Hepatic stellate cell (primary cell): ENCODE measurements around the gene YY1.
"Not testable (repeated sequence)": the region's sequence is repeated elsewhere in the genome, so short reads cannot be mapped to it uniquely, and the experiment has no call there.

Experiments
- DNase-seq: peaks from one replicate; pipeline ENCODE4 v3.0.0; 2011; ENCODE audit warnings: low spot score

The YY1 gene

DNA sequence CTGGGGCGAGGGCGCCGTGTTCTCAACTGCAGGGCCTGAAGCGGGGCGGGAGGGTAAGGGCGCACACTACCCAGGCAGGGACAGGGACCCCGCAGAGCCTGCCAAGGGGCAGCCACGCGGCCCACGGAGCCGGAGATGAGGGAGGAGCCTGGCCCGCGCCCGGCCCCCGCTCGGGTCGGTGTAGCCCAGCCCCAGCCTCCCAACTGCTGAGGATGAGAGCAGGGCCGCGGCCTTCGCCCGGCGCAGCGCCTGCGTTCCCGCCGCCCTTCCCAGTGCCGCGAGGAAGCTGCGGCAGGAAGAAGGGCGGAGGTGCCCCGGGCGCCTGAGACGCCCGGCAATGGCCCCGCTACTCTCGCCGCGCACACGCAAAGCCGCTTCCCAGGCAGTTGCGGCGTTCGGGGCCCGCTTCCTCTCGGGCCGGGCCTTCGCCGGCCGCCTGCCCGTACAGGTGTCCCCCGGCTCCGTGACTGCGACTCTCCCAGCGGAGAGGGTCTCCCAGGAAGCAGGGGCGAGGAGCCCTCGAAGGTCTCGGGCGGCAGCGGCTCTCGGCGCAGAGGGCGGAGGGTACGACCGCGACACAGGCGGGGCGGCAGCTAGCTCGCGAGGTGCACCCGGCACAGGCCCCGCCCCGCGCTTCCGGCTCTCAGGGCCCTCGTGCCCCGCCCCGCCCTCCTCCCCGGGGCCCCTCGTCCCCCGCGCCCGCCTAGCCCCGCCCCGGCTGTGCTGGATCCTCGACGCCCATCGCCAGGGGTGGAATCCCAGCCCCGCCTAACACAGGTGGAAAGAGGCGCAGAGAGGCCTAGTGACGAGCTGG, 24.8 kb upstream of the YY1 start:
- DNase-seq: peak; percentile 86

DNA sequence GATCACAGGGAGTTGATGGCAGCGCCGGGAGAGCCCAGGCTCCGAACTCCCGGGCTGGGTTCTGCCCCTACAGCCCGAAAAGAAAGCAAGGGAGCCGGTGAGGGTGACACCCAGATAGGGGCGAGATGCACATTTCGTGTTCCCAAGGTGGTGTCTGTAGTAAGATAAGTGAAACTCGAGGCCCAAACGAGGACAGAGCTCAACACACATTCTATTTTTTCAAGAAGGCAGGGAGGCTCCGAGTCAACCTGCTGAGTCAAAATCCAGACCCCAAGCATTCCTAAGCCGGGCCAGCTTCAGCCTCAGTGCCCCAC, 24.2 kb upstream of the YY1 start:
- DNase-seq: no peak

DNA sequence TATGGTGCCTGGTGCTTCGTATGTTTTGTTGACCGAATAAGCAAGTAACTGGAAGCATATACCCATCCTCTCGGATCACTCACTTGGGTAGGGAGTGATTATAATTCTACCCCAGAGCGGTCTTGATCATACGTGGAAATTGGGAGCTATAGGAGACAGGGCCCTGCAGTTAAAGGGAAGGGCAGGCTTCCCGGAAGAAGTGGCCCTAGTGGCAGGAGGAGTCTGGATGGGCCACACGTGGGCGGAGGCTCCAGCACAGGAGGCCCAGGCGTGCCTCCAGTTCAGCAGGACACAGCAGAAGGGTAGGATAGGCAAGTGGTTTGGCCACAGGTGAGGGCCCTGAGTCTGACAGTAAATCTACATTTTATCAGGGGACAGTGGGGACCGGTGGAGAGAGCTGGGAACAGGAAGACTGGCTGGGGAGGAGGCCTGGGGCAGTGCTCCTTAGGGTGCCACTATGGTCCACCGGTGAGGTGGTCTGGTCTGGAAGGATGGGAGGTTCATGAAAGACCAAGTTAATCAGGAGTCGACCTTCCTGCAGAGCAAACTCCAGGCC, 23.5 kb upstream of the YY1 start:
- no peak for DNase-seq

DNA sequence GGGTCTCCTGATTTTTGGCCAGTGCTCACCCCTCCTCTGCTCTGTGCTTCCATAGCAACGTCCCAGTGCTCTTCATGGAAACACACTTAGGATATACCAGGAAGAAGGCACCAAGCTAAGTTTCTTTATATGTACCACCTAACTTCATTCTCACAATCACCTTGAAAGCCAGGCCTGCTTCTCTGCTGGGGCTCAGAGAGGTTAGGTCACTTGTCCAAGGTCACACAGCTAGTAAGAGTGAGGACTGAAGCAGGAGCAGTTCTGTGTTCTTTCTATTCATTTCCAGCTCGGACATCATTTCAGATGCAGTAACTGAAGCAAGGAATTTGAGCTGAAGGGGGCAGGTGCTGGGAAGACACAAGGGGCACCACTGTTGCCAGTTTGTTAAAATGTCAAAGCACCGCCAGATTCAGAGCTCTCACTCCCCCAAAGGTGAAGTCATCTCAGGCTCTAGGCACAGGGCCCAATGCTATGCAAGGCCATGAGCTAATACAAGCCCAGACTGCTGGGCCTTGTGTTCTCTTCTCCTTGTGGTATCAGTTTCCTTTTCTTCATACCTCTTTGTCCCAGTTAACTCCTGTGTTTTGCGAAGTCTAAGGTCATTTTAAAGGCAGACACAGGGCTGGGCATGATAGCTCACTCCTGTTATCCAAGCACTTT, 19.7 kb upstream of the YY1 start:
- no peak for DNase-seq

DNA sequence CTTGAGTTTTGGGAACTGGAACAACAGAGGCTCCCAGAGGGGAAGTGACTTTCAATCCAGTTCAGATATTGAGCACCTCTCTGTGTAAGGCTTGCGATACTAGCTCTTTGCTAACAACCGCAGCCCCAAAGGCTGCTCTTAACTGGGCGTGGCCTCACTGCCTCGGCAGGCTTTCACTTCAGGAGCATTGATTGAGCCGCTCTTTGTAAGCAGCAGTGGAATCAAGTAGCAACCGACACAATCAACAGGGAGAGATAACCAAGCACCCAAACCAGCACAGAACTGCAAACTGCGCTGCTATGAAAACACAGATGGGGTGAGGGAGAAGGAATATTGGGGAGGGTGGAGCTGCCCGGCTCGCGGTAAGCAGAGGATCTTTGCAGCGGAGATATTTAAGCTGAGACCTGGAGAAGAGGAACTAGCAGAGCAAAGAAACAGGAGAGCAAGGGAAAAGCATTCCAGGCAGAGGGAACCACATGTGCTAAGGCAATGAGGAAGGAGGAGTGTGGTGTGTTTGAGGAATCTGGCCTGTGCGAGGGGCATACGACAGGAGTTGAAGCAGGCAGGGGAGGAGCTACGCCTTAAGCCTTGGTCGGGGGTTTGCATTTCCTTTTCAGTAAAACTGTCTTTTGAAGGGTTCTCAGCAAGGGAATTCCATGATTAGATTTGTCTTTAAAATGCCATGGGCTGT, 17.3 kb upstream of the YY1 start:
- DNase-seq: peak; percentile 35

DNA sequence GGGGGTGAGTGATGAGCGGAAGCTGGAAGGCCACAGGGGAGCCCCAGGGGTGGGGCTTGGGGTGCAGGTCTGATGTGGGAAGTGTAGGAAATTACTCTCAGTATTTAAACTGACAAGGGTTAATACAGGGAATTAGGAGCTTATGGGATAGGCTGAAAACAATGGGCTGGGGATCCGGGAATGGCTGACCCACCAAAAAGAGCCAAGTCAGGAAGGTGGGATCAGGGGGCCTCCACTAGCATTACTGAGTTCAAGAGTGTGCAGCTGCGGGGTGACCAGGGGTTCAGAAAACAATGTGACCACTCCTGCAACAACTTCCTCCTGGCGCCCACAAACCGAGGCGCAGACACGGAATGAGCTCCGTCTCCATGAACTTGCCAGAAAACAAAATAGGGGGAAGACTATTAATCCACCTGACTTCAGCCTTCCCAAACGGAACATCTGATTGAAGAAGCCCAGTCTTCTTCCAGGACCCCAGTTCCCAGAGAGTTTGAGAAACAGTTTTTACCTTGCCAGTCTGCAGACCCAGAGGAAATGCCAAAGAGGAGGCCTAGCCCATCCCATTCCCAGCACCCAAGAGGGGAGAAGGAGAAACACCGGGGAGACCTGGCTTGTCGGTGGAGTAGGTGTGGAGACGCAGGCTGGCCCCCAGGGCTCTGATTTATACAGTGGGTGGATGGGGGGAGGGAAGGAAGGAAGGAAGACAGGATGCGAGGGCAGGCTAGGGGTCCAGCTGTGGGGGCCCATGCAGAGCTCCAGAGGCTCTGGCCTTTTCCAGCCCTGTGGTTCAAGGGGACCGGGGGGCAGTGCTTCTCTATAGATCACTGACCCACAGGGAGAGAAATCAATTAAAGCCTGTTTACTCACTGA, 16.5 kb upstream of the YY1 start:
- no peak for DNase-seq

DNA sequence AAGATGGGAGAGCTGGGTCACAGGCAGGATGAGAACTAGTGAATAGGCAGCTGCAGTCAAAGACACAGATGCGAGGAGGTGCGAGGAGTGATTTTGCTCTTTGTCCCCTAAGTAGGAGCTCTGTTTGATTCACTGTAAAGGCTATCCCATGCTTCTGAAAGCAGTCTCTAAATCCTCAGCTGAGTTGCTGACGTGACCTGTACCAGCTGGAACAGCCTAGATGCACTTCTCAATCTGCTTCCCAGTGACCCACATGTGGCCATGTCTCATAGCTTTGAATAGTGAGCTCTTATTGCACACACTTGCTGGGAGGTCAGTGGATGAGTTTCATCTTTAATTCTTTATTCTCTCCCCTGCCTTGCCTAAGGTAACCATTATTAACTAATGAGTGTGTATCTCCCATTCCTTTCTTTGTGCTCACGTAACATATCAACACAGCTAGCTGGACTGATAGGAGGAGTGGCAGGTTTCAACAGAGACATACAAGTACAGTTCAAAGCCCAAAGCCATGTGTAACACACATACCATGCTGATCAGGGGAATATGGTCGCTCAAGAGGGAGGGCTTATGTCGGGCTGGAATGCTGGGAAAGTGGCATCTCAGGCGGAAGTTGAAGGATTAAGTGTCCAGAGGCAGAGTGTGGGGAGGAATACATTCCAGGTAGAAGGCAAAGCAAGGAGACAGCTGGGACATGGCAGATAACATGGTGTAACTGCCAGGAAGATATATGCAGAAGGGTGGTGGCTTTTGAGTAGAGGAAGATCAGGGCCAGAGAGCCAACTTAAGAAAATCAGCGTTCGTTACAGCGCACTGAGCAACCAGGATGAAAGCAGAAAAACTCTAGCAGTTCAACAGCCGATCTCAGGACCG, 15.4 kb upstream of the YY1 start:
- no peak for DNase-seq

DNA sequence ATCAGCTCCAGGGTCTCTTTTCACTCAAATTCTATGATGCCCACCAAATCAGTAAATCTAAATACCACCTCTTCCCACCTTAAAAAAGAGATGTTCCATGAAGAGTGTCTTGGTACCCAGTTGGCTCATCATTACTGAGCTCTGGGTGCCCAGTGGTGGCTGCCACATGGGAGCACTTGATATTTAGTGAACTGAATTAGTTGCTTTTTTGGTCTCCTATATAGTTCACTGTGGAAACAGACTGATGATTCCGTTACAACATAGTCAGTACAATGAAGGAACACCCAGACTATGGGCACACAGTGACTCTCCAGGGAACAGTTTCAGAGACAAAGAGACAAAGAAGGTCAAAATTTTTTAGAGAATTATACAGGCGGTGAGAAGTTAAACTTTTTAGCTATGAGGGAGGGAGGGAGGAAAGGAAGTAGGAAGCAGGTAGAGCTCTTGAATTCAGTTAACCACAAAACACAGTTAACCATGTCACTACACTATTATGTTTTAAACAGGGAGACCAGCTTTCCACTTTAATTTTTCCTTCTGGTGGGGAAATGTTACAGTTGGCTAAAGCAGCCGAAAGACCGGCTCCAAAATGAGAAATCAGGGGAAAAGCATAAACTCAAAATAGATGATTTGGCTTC, 14.6 kb upstream of the YY1 start:
- no peak for DNase-seq

DNA sequence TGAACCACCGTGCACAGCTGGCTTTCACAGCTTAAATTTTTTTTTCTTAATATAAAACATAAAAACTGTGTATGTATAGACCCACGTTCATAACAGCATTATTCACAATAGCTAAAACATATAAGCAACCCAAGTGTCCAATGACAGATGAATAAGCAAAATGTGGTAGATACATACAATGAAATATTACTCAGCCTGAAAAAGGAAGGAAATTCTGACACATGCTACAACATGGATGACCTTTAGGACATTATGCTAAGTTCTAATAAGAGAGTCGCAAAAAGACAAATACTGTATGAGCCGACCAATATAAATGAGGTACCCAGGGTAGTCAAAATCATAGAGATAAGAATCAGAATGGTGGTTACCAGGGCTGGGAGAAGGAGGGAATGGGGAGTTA, 13.8 kb upstream of the YY1 start:
- DNase-seq: no peak

DNA sequence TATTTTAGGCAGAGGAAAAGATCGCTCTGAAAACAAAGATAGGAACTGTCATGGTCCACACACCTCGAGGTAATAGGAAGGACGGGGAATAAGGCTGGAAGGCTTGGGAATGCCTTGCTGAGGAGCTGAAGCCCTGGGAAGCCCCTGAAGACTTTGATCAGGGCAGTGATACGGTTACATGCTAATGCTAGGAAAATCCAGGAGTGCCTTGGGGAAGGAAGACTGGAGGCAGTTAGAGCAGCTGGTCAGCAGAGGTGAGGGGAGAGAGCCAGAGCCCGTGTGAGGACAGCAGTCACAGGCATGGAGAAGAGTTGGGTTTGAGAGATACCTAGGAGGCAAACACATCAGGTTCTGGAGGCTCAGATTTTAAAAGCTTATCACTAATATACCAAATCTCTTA, 8.6 kb upstream of the YY1 start:
- no peak for DNase-seq

DNA sequence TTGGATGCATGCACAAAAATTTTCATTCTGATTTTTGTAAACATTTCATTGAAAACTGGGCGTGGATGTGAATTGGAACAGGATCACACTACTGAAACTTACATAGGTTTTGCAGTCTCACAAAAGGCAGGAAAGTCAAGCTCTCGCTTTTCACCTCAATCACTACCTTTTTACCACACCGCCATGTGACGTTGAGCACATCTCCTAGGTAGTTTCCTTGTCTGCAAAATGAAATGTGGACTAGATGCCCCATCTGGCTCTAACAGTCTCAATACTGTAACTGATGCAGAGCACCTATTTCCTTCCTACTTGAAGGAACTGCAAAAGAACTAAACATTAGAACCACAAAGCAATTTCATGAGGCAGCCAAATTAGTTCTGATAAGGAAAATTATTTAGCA, 4.4 kb upstream of the YY1 start:
- no peak for DNase-seq

DNA sequence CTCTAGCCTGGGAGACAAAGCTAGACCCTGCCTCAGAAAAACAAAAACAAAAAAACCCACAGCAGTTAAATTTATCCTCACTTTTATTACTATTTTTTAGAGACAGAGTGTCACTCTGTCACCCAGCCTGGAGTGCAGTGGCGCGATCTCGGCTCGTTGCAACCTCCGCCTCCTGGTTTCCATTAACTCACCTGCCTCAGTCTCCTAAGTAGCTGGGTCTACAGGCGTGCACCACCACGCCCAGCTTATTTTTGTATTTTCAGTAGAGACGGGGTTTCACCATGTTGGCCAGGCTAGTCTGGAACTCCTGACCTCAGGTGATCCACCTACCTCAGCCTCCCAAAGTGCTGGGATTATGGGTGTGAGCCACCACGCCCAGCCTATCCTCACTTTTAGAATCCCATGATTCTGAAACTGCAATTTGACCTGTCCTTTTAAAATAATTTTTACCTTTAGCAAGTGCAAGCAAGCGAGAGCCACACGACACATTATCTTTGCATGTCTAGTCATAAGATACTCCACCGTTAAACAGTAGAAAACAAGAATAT, 2.6 kb upstream of the YY1 start:
- DNase-seq: not testable (repeated sequence)

DNA sequence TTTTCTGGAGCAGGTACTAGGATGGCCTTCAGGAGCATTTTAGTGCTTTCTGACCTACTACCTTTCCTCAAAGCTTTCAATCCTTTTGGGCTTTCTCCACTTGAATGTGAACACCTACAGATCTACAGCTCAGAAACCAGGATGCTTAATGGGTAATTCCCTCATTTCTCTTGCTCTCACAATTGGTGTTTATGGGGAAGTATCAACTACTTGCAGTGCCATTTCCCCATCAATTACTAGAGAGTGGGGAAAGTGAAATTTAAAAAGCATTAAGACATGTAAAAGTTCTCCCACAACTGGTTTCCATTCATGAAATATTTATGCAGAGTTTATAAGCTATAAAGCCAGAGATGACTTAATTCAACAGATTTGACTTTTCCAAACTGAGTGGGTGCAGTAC, 2.1 kb upstream of the YY1 start:
- DNase-seq: no peak

DNA sequence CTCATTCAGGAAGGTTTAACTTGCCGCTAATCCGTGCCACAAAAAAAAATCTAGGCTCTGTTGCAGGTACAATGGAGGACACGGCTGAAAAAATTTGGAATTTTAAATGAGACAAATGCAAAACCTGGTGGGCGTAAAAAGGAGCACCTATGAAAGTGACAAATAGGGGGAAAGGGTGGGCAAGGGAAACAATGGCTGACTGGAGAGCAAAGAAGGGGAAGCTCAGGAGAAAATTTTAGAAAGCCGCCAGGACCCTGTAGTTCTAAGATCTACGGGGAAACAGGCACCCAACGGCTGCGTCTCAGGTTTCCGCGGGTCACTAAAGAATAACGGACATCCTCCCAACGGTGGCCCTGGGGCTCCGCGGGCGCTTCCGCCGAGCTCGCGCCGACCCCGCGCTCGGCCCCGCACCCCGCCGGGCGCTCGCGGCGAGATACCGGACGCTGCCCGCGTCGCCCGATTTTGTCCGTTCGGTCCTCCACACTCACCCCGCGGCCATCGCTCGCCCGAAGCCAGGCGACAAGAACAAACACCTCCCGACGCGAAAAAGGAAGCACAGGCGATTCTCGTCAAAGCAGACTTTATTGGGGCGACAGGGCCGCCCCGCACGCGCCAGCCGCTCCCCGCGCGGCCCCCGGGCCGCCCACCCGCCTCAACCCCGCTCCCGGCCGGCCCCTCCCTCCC, 1.1 kb upstream of the YY1 start:
- DNase-seq: peak; percentile 55

DNA sequence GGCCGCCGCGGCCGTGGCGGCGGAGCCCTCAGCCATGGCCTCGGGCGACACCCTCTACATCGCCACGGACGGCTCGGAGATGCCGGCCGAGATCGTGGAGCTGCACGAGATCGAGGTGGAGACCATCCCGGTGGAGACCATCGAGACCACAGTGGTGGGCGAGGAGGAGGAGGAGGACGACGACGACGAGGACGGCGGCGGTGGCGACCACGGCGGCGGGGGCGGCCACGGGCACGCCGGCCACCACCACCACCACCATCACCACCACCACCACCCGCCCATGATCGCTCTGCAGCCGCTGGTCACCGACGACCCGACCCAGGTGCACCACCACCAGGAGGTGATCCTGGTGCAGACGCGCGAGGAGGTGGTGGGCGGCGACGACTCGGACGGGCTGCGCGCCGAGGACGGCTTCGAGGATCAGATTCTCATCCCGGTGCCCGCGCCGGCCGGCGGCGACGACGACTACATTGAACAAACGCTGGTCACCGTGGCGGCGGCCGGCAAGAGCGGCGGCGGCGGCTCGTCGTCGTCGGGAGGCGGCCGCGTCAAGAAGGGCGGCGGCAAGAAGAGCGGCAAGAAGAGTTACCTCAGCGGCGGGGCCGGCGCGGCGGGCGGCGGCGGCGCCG, 381 bp downstream of the YY1 start:
- no peak for DNase-seq

DNA sequence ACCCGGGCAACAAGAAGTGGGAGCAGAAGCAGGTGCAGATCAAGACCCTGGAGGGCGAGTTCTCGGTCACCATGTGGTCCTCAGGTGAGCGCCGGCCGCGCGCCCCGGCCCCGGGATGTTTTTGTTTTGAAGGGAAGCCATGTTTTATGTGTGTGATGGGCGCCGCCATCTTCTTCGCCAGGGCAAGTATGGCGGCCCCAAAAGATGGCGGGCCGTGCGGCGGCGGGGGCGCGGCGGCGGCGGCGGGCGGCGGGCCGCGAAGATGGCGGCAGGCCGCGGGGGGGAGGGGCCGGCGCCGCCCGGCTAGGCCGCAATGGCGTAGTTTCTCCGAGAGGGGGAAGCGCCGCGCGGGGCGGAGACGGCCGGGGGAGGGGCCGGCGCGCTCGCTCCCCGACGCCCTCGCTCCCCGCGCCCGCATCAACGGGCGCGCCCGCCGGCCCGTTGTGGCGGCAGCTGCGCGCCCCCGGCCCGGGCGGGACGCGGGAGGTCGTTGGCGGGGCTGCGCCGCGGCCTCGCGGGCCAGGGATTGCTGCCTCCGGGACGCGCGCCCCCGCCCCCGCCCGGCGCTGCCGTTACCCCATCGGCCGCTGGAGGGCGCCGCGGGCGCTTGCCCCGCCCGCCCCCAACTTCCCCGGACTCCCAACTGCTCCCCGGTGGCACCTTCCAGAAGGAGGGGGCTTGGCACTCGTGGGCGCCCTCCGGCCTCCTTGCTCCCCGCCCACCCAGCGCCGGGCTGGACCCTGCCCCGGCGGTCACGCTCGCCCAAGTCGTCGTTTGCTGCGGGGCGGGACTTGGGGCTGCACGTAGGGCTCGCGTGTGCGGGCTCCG, 1.1 kb downstream of the YY1 start:
- DNase-seq: peak; percentile 80

DNA sequence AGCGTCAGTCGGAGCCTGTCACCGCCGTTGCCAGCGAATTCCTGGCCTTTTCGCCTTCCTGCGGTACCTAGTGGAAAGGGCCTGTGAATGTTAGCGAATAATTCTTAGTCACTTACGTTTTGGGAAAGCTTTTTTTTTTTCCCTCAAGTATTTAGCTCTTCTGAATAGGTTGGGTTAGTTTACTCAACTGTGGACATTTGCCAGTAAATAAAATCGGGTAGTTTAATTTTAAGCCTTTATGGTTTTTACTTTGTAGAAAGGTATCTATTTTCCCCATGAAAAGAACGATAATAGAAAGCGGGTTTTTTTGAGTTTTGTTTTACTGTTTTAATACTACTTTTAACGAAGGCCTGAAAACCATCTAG, 1.7 kb downstream of the YY1 start:
- DNase-seq: no peak

DNA sequence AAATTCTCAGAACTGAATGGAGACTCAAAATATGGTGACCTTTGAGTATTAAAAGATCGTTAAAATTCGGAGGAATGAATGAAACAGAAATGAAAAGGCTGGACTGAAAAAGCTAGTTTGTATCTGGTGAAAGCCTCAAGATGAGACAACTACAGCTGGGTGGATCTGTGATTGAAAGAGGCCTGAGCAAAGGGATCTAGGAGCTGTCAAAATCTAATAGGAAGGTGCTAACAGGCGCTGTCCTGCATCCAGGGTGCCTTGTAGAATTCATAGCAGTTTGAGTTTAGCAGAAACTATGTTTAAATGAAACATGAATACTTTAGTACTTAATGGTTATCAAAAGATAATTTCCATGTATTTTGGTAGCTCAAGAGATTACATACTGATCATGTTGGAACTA, 2.3 kb downstream of the YY1 start:
- no peak for DNase-seq
